HepG2 (cell line): ENCODE measurements around the gene DUS1L. TPM values are rescaled to one million over a fixed set of nuclear protein-coding genes. Genes with fewer than 3 reads are reported as not detected.
A peak's percentile ranks its signal among the peaks of the same experiment; 100 is the strongest.

Source experiments
- ATAC-seq: fragments of 200-7000 bp; cut with Tn5 transposase; 3 replicates; pipeline ENCODE4 v1.9.1; 2020; ENCODE audit warnings: mild to moderate bottlenecking, moderate library complexity
- BruUV-seq: library from RNA; stranded (reverse); fragments of 400-500 nt; replicated peaks from 2 replicates; lab custom pipeline; 2021; lab: Mats Ljungman, UMichigan
- CTCF ChIA-PET: fragments of 300-600 bp; formaldehyde crosslinking; extraction: SDS; loops from one replicate; lab custom pipeline; 2021; ENCODE audit warnings: low total read pairs, inconsistent platforms, low intra/inter-chr PET ratio; lab: Yijun Ruan, JAX
- POLR2A ChIA-PET: fragments of 350-600 bp; sonication (Branson Sonifier 250); formaldehyde crosslinking; loops from one replicate; lab custom pipeline; 2020; ENCODE audit warnings: antibody characterized with exemption, inconsistent platforms; lab: Yijun Ruan, JAX
- DNase-seq: peaks from one replicate; pipeline ENCODE4 v3.0.0-alpha.2; 2015; ENCODE audit warnings: low spot score
- FAIRE-seq: peaks from 3 replicates; lab custom pipeline; 2011; peaks lifted over from hg19 to GRCh38; lab: Jason Lieb, UNC
- H2AFZ ChIP-seq: one replicate; pipeline ENCODE4 v1.6.1; 2011; ENCODE audit warnings: low read length, inconsistent platforms
- H3K27ac ChIP-seq: fragments of 300-600 bp; 3 replicates; pipeline ENCODE4 v1.8.0; 2011; ENCODE audit warnings: mixed run types, mild to moderate bottlenecking, mixed read lengths, low read length, inconsistent platforms; ENCODE audit not compliant: insufficient read depth; ENCODE audit errors: extremely low read length
- H3K27me3 ChIP-seq, 2 experiments: fragments of 200-600 bp in 1 of 2; 2 replicates in 1 of 2; 3 replicates in 1 of 2; pipeline versions ENCODE4 v1.6.0 to v1.8.0; 2011; ENCODE audit warnings: low read length in 2 of 2, mild to moderate bottlenecking in 2 of 2, moderate library complexity in 2 of 2, inconsistent platforms in 1 of 2; ENCODE audit not compliant: insufficient read depth in 2 of 2, control insufficient read depth in 1 of 2
- H3K36me3 ChIP-seq, 2 experiments: fragments of 200-600 bp in 1 of 2; replicated peaks in 1 of 2; 2 replicates in 1 of 2; 3 replicates in 1 of 2; pipeline versions ENCODE4 v1.5.1 to v1.8.0; 2011; ENCODE audit warnings: low read length in 2 of 2, inconsistent platforms in 1 of 2; ENCODE audit not compliant: insufficient read depth in 2 of 2, control insufficient read depth in 1 of 2
- H3K4me1 ChIP-seq: 2 replicates; pipeline ENCODE4 v1.5.1; 2012; ENCODE audit warnings: low read length, inconsistent platforms; ENCODE audit not compliant: insufficient read depth
- H3K4me2 ChIP-seq: 2 replicates; pipeline ENCODE4 v1.6.0; 2011; ENCODE audit warnings: low read depth, low read length, inconsistent platforms
- H3K4me3 ChIP-seq, 3 experiments: fragments of 200-600 bp in 1 of 3; sonication (generic), shearing (Covaris generic) in 1 of 3; replicated peaks in 1 of 3; 2 replicates each; pipeline ENCODE4 v1.5.1; 2011 to 2016; ENCODE audit warnings: low read length in 3 of 3, inconsistent platforms in 2 of 3, low read depth in 2 of 3, mild to moderate bottlenecking in 2 of 3, control low read depth in 1 of 3, mixed read lengths in 1 of 3; ENCODE audit not compliant: insufficient read depth in 1 of 3
- H3K79me2 ChIP-seq: one replicate; pipeline ENCODE4 v1.6.1; 2011; ENCODE audit warnings: low read length, inconsistent platforms; ENCODE audit not compliant: insufficient read depth
- H3K9ac ChIP-seq: 2 replicates; pipeline ENCODE4 v1.6.0; 2011; ENCODE audit warnings: mild to moderate bottlenecking, low read depth, low read length, inconsistent platforms; ENCODE audit not compliant: insufficient read depth
- H3K9me3 ChIP-seq: 2 replicates; pipeline ENCODE4 v1.5.1; 2012; ENCODE audit warnings: mild to moderate bottlenecking, low read length
- H4K20me1 ChIP-seq: 2 replicates; pipeline ENCODE4 v1.6.0; 2011; ENCODE audit warnings: inconsistent platforms, mild to moderate bottlenecking, low read length, moderate library complexity; ENCODE audit not compliant: insufficient read depth
- AGO1 ChIP-seq: fragments of 200-400 bp; formaldehyde crosslinking; IDR thresholded peaks from 2 replicates; pipeline ENCODE4 v1.6.1; 2017; ENCODE audit warnings: mild to moderate bottlenecking, low read depth, low read length, moderate library complexity; ENCODE audit not compliant: poor library complexity, severe bottlenecking
- ARID2 ChIP-seq: sonication (generic); formaldehyde crosslinking; IDR thresholded peaks from 2 replicates; pipeline ENCODE4 v1.8.1; 2022; ENCODE audit warnings: mild to moderate bottlenecking, missing genetic modification reagents, borderline replicate concordance
- CEBPB ChIP-seq: IDR thresholded peaks from 2 replicates; pipeline ENCODE4 v1.6.1; 2011; ENCODE audit warnings: low read depth, low read length, improper control_type of control experiment, borderline replicate concordance
- PATZ1 ChIP-seq: sonication (generic); formaldehyde crosslinking; IDR thresholded peaks from 2 replicates; pipeline ENCODE4 v1.4.0; 2020; ENCODE audit warnings: missing genetic modification reagents
- PHF8 ChIP-seq: sonication (generic); formaldehyde crosslinking; IDR thresholded peaks from 2 replicates; pipeline ENCODE4 v1.5.0; 2020; ENCODE audit warnings: missing genetic modification reagents
- PITX1 ChIP-seq: sonication (generic); formaldehyde crosslinking; IDR thresholded peaks from 2 replicates; pipeline ENCODE4 v1.5.1; 2020; ENCODE audit warnings: mild to moderate bottlenecking, missing genetic modification reagents
- POLR2AphosphoS2 ChIP-seq: IDR thresholded peaks from 2 replicates; pipeline ENCODE4 v1.6.1; 2011; ENCODE audit warnings: low read depth, low read length, improper control_type of control experiment
- POLR2G ChIP-seq: fragments of 200-400 bp; formaldehyde crosslinking; IDR thresholded peaks from 2 replicates; pipeline ENCODE4 v1.6.1; 2018; ENCODE audit warnings: mild to moderate bottlenecking, low read depth, low read length, moderate library complexity
- RCOR2 ChIP-seq: IDR thresholded peaks from 2 replicates; pipeline ENCODE4 v1.6.1; 2016; ENCODE audit warnings: missing biosample characterization, missing genetic modification reagents
- THAP9 ChIP-seq: sonication (generic); formaldehyde crosslinking; IDR thresholded peaks from 2 replicates; pipeline ENCODE4; 2020; ENCODE audit warnings: missing genetic modification reagents, mild to moderate bottlenecking, borderline replicate concordance
- TMF1 ChIP-seq: sonication (generic); formaldehyde crosslinking; IDR thresholded peaks from 2 replicates; pipeline ENCODE4 v1.8.1; 2022; ENCODE audit warnings: low read depth, missing genetic modification reagents
- ZBTB1 ChIP-seq: sonication (generic); formaldehyde crosslinking; IDR thresholded peaks from 2 replicates; pipeline ENCODE4 v1.4.0; 2020; ENCODE audit warnings: missing genetic modification reagents, borderline replicate concordance
- ZMYM4 ChIP-seq: sonication (generic); formaldehyde crosslinking; IDR thresholded peaks from 2 replicates; pipeline ENCODE4 v1.8.1; 2023; ENCODE audit warnings: mild to moderate bottlenecking, missing genetic modification reagents
- ZNF530 ChIP-seq: sonication (generic); formaldehyde crosslinking; IDR thresholded peaks from 2 replicates; pipeline ENCODE4 v1.5.0; 2020; ENCODE audit warnings: low read depth, mild to moderate bottlenecking, missing genetic modification reagents
- ZNF556 ChIP-seq: sonication (generic); formaldehyde crosslinking; IDR thresholded peaks from 2 replicates; pipeline ENCODE4 v1.4.0; 2020; ENCODE audit warnings: mild to moderate bottlenecking, missing genetic modification reagents, borderline replicate concordance
- ZNF740 ChIP-seq: sonication (generic); formaldehyde crosslinking; IDR thresholded peaks from 2 replicates; pipeline ENCODE4 v1.4.0; 2020; ENCODE audit warnings: missing genetic modification reagents
- ZSCAN21 ChIP-seq: sonication (generic); formaldehyde crosslinking; IDR thresholded peaks from 2 replicates; pipeline ENCODE4 v1.8.0; 2022; ENCODE audit warnings: mild to moderate bottlenecking, missing genetic modification reagents, moderate library complexity, borderline replicate concordance
- WGBS: methylation state at CpG from one replicate; pipeline ENCODE4 v1.1.6; 2017; ENCODE audit warnings: low lambda C conversion rate; 5-methylcytosine and 5-hydroxymethylcytosine counted together
- in situ Hi-C: cut with HindIII; loops from 2 replicates; pipeline ENCODE4 v1.10.0; 2017; ENCODE audit warnings: low pct_unique_long_range_greater_than_20kb; ENCODE audit not compliant: extremely low pct_ligation_motif_present
- intact Hi-C: fragments of 100-400 bp; cut with micrococcal nuclease; formaldehyde crosslinking; loops from one replicate; pipeline ENCODE4 v1.10.0; 2022; ENCODE audit not compliant: unreplicated experiment
- polyA plus RNA-seq, 8 experiments: library from polyadenylated mRNA; depleted of rRNA in 3 of 8; stranded (reverse) in 7 of 8; unstranded in 1 of 8; fragments of >200 nt; fragmentation: Illumina TruSeq in 4 of 8; extraction: Trizol in 4 of 8; gene quantifications; 2 replicates each; pipeline versions ENCODE4 v1.2.1 to v1.2.3, GENCODE V29; 2011 to 2016; ENCODE audit warnings: low read depth in 4 of 8, missing spikeins in 1 of 8, mixed read lengths in 1 of 8; ENCODE audit not compliant: insufficient read depth in 1 of 8
- total RNA-seq, 5 experiments: library from RNA; depleted of rRNA; stranded (reverse); fragments of >200 nt; fragmentation: Illumina TruSeq; extraction: Trizol; gene quantifications; 2 replicates each; pipeline ENCODE4 v1.2.3, GENCODE V29; 2016; ENCODE audit warnings: low read depth in 1 of 5

DUS1L gene
- total and polyA plus RNA-seq, 2 of the 13 experiments (the other 11 are each of a cell fraction or from before 2014, with no cell fraction given) = 81.0 to 109 TPM

GRCh38 chr17:82060001-82060380, 5.6 kb downstream of the DUS1L start (continued):
- TF ChIP-seq PATZ1 (CRISPR knock-in tag) (no peak), ZSCAN21 (CRISPR knock-in tag) (no peak), ZNF530 (CRISPR knock-in tag) (no peak), CEBPB (no peak), ZMYM4 (CRISPR knock-in tag) (no peak), TMF1 (no peak), PHF8 (CRISPR knock-in tag) (no peak), ZNF556 (CRISPR knock-in tag) (no peak), RCOR2 (no peak)

GRCh38 chr17:82059272-82060000, 6.2 kb downstream of the DUS1L start:
- Histone ChIP-seq H3K4me2 (no peak overlapping the region), H3K9me3 (no peaks in the 10 kb centered on the region), H3K79me2 (peaks cover 10% of the 10 kb centered on the region), H3K4me1 (peaks cover 46% of the 10 kb centered on the region), H3K27ac (no peak overlapping the region), H3K9ac (no peak overlapping the region), H3K4me3 (no peak overlapping the region), H3K27me3 (no peaks in the 10 kb centered on the region), H4K20me1 (no peaks in the 10 kb centered on the region), H3K36me3 (peaks cover 50 to 74% of the 10 kb centered on the region in 2 experiments), H2AFZ (no peak overlapping the region)
- ChIA-PET POLR2A (interaction anchor here (1.0 to 1.6 kb wide), 3 partner anchors 22 to 39 kb away, joined by 4 to 7 read pairs (median 4); partner anchors contain the start of gene DCXR), CTCF (no interaction called here)
- ATAC-seq (no peak), DNase-seq (no peak), FAIRE-seq (no peak)
- 98% methylated on average over 10 of the region's 19 CpGs for WGBS
- in situ Hi-C loops (no loop called here), intact Hi-C loops (no loop called here)
- no TSS peak for BruUV-seq
- TF ChIP-seq POLR2AphosphoS2 (no peak; the same call in 1 of the 2 replicates), AGO1 (peak; percentile 49), ZNF740 (CRISPR knock-in tag) (peak; percentile 84; the same call in 1 of the 2 replicates), ZBTB1 (CRISPR knock-in tag) (no peak), THAP9 (CRISPR knock-in tag) (0 out of 2 replicates have a peak, but pooled peaks have one; percentile 1), POLR2G (peak; percentile 0), PITX1 (CRISPR knock-in tag) (no peak), ARID2 (CRISPR knock-in tag) (no peak)
